Measurements from ENCODE around the gene ATG14. TPM values are rescaled to one million over a fixed set of nuclear protein-coding genes. Genes with fewer than 3 reads are reported as not detected.
"Not testable (repeated sequence)": the region's sequence is repeated elsewhere in the genome, so short reads cannot be mapped to it uniquely, and the experiment has no call there.

ATG14 gene, protein sequence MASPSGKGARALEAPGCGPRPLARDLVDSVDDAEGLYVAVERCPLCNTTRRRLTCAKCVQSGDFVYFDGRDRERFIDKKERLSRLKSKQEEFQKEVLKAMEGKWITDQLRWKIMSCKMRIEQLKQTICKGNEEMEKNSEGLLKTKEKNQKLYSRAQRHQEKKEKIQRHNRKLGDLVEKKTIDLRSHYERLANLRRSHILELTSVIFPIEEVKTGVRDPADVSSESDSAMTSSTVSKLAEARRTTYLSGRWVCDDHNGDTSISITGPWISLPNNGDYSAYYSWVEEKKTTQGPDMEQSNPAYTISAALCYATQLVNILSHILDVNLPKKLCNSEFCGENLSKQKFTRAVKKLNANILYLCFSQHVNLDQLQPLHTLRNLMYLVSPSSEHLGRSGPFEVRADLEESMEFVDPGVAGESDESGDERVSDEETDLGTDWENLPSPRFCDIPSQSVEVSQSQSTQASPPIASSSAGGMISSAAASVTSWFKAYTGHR
- 1 to 10 TPM; 3.4 to 6.7 (median 4.8) TPM for polyA plus RNA-seq

- H3K27ac ChIP-seq (ENCODE audit: low read depth, low read length) = no peak within 1 kb of the TSS
- WGBS, 3 donors = 2 to 3% (median 3%) methylated on average over 56 to 57 of the region's 57 CpGs
Observed at GRCh38 chr14:55411426-55412389, at the start of gene ATG14. Gene ATG14 (minus strand): TSS chr14:55411830. CDS start chr14:55411822, 8 bp downstream.

- WGBS, 3 donors = 70 to 73% (median 71%) methylated on average over 9 of the region's 9 CpGs
- H3K27ac ChIP-seq (ENCODE audit: low read depth, low read length) = no peak overlapping the region
Observed at GRCh38 chr14:55458800-55459515, 47.3 kb upstream of the ATG14 start.

DNA sequence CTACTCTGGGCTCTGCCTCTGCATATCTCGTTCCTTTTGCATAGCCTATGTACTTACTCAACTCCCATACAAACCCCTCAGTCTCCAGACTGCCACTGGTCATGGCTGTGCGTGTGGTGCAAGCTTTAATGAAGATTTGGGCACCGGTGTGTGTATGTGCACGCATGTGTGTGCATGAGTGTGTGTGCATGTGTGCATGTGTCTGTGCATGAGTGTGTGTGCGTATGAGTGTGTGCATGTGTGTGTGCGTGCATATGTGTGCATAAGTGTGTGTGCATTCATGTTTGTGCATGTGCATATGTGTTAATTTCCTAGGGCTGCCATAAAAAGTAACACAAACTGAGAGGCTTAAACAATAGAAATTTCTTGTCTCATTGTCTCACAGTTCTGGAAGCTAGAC is 45.9 kb upstream of the ATG14 start:
- 79 to 92% (median 92%) methylated on average over 6 of the region's 6 CpGs for WGBS, 3 donors
- H3K27ac ChIP-seq (ENCODE audit: low read depth, low read length) = no peak overlapping the region

DNA sequence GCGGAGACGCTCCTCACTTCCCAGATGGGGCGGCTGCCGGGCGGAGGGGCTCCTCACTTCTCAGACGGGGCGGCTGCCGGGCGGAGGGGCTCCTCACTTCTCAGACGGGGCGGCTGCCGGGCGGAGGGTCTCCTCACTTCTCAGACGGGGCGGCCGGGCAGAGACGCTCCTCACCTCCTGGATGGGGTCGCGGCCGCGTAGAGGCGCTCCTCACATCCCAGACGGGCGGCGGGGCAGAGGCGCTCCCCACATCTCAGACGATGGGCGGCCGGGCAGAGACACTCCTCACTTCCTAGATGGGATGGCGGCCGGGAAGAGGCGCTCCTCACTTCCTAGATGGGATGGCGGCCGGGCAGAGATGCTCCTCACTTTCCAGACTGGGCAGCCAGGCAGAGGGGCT is 44.8 kb upstream of the ATG14 start:
- 91 to 98% (median 95%) methylated on average over 11 to 22 of the region's 34 CpGs for WGBS, 3 donors
- H3K27ac ChIP-seq (ENCODE audit: low read depth, low read length) = not testable (repeated sequence)

DNA sequence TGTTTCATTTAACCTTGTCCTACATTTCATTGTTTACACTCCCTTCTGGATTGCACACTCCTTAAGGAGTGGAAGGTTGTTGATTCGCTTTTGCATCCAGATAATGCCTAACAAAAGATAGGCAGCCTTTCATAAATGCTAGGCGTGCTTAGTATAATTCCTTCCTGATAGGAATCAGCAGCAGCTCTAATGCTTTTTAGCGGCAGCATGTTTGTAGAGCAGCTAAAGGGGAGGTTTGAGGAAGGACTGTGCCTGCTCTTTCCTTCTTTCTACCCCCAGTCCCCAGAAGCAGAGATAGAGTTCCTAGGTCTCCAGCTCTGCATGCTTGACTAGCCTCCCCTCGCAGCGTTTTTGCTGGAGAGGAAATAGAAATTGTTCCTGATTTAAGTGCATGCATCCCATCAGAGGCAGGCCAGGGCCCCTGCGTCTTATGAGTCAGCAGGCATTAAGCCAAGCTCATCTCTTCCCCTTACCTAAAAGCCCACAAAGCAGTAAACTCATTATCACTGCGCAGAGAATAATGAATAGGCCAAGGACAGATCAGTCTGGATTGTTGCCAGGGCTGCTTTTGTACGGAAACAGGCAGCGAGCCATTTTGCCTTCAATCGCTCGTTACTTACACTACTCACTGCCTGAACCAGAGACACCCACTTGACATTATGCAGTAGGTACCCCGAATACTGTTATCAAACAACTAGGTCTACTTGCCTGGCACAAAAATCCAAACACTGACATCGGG is 42.8 kb upstream of the ATG14 start:
- 14 to 25% (median 22%) methylated on average over 13 of the region's 13 CpGs for WGBS, 3 donors
- no peak overlapping the region for H3K27ac ChIP-seq (ENCODE audit: low read depth, low read length)

GRCh38 chr14:55451950-55452349 is 40.3 kb upstream of the ATG14 start:
- H3K27ac ChIP-seq (ENCODE audit: low read depth, low read length) = no peak overlapping the region
- 51 to 74% (median 57%) methylated on average over 2 of the region's 2 CpGs for WGBS, 3 donors

- no peak overlapping the region for H3K27ac ChIP-seq (ENCODE audit: low read depth, low read length)
- WGBS, 3 donors = 27 to 44% (median 43%) methylated on average over 4 of the region's 4 CpGs
Observed at GRCh38 chr14:55451398-55451797, 39.8 kb upstream of the ATG14 start.

GRCh38 chr14:55450987-55451386 is 39.4 kb upstream of the ATG14 start:
- no peak overlapping the region for H3K27ac ChIP-seq (ENCODE audit: low read depth, low read length)

GRCh38 chr14:55450539-55450938 is 38.9 kb upstream of the ATG14 start:
- WGBS, 3 donors = 70 to 86% (median 84%) methylated on average over 3 of the region's 3 CpGs
- H3K27ac ChIP-seq (ENCODE audit: low read depth, low read length) = no peak overlapping the region

GRCh38 chr14:55450124-55450523 is 38.5 kb upstream of the ATG14 start:
- no peak overlapping the region for H3K27ac ChIP-seq (ENCODE audit: low read depth, low read length)
- WGBS, 3 donors = 38 to 71% (median 48%) methylated on average over 2 of the region's 2 CpGs

- no peak overlapping the region for H3K27ac ChIP-seq (ENCODE audit: low read depth, low read length)
- WGBS, 3 donors = 95 to 97% (median 97%) methylated on average over 3 of the region's 3 CpGs
Observed at GRCh38 chr14:55449116-55449515, 37.5 kb upstream of the ATG14 start.

GRCh38 chr14:55448141-55448614 is 36.5 kb upstream of the ATG14 start:
- H3K27ac ChIP-seq (ENCODE audit: low read depth, low read length) = no peak overlapping the region
- 39 to 60% (median 56%) methylated on average over 3 of the region's 3 CpGs for WGBS, 3 donors

DNA sequence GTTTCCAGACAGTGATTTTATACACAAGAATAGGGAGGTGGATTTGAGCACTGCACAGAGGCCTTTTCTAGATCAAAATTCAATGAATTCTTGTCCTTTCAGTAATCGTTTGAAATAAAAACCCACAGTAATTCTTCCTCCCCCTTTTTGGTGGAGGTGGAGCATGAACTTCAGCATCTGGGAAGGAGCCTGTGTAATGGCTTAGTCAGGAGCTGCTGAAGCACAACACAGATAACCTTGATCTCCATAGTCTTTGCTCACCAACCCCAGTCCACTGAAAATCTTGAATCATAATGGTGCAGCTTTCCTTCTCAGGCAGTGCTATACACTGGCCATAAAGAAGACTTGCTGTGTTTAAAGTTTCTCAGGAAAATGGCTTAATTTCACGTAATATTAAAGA is 35.2 kb upstream of the ATG14 start:
- no peak overlapping the region for H3K27ac ChIP-seq (ENCODE audit: low read depth, low read length)
- 63 to 71% (median 68%) methylated on average over 2 of the region's 2 CpGs for WGBS, 3 donors

DNA sequence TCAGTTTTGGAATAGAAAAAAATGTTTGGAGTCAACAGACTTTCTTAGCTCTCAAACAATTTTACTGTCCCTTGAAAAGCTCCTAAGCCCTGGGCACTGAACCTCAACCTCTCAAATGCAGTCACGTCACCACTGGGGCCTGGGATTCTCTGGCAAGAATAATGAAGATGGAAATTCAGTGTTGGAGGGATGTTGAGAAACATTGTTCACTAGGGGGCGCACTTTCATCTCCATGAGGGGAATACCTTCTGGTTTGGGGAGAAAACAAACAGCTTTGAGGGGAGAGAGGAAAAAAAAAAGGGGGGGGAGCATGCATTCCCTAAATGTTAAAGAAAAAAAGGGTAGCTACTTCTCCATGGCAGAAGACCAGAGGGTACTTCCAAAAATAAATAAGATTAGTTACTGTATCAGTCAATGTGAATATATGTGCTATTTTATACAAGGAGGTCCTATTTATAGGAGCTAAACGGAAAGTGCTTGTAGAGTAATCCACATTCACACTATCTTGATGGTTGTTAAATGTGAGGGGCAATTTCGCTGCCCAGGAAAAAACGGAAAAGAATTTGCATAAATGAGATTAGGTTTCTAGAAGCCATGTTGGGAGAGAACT is 34.6 kb upstream of the ATG14 start:
- H3K27ac ChIP-seq (ENCODE audit: low read depth, low read length) = no peak overlapping the region
- WGBS, 3 donors = 27 to 38% (median 34%) methylated on average over 5 of the region's 5 CpGs

DNA sequence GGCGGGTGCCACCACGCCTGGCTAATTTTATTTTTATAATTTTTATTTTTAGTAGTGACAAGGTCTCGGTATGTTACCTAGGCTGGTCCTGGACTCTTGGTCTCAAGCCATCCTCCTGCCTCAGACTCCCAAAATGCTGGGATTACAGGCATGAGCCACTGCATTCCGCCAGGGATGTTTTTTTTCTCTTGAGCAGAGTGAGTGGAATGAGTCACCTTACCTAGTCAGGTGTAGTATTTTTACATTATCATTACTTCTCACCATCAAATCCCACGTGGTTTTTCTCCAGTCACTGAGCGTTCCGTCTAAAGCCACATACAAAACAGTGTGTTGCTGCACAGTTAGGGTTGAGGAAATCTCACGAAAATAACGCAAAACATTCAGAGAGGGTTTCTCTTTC is 29.7 kb upstream of the ATG14 start:
- 81 to 92% (median 83%) methylated on average over 9 of the region's 9 CpGs for WGBS, 3 donors
- no peak overlapping the region for H3K27ac ChIP-seq (ENCODE audit: low read depth, low read length)

- WGBS, 3 donors = 32 to 39% (median 33%) methylated on average over 27 to 29 of the region's 29 CpGs
- no peak within 1 kb of the TSS for H3K27ac ChIP-seq (ENCODE audit: low read depth, low read length)
Observed at GRCh38 chr14:55440385-55440784, 28.8 kb upstream of the ATG14 start, which contains the start of gene TBPL2. Gene TBPL2 (minus strand): TSS chr14:55440616. CDS start chr14:55440449, 167 bp downstream.

GRCh38 chr14:55438066-55438683 is 26.5 kb upstream of the ATG14 start:
- WGBS, 3 donors = 50% methylated on average over 10 of the region's 10 CpGs
- no peak overlapping the region for H3K27ac ChIP-seq (ENCODE audit: low read depth, low read length)

Measured in adipose tissue (tissue), 3 donors.